Measurements from ENCODE around the gene GAST. TPM values are rescaled to one million over a fixed set of nuclear protein-coding genes. Genes with fewer than 3 reads are reported as not detected.

GAST gene
- total RNA-seq, 1 experiment from 2014 or later: not detected

DNA sequence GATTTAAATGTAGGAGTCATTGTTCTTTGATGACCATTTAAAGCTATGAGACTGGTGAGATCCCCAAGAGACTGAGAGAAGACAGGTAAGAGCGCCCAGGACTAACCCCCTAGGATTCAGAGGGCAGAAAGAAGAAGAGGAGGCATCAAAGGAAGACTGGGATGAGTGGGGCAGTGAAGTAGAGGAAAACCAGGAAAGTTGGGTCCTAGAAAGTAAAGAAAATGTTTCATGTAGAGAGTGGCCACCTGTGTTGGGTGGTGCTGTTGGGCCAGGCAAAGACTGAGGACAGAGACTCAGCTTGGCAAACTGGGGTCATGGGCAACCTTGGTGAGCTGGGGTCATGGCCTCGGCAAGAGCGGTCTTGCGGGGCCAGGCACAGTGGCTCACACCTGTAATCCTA is 23.6 kb downstream of the GAST start:
- Histone ChIP-seq H3K23me2 (ENCODE audit: insufficient read length, low read depth, low read length, poor library complexity, severe bottlenecking) (peaks cover 8% of the 10 kb centered on the region), H4K20me1 (ENCODE audit: control insufficient read depth, insufficient read depth, insufficient read length) (no peaks in the 10 kb centered on the region), H2BK20ac (ENCODE audit: low read depth, low read length, poor library complexity, severe bottlenecking) (no peak overlapping the region), H3T11ph (ENCODE audit: low read length) (no peak overlapping the region), H3K9ac (ENCODE audit: extremely low read depth, insufficient read length, low read length) (no peak overlapping the region), H2BK15ac (ENCODE audit: low read depth, low read length) (no peak overlapping the region), H3K4me1 (ENCODE audit: insufficient read depth, low read length) (no peaks in the 10 kb centered on the region), H3K9me3 (ENCODE audit: control insufficient read depth, low read depth, low read length) (no peaks in the 10 kb centered on the region), H3K56ac (ENCODE audit: insufficient read length, low read depth, low read length) (no peak overlapping the region), H2BK120ac (ENCODE audit: low read depth, low read length, poor library complexity, severe bottlenecking) (no peak overlapping the region), H2AFZ (ENCODE audit: low read length) (no peak overlapping the region), H3K18ac (ENCODE audit: insufficient read length, low read depth, low read length) (no peak overlapping the region), H2BK5ac (ENCODE audit: insufficient read length, low read length) (no peak overlapping the region), H4K8ac (replicated peaks; ENCODE audit: insufficient read length, low read depth, low read length) (no peak overlapping the region), H3K14ac (ENCODE audit: insufficient read depth, low read length) (no peak overlapping the region), H4K91ac (ENCODE audit: insufficient read length, low read depth, low read length) (no peak overlapping the region), H3K27ac (ENCODE audit: insufficient read length, low read depth, low read length) (no peak overlapping the region), H3K27me3 (ENCODE audit: insufficient read depth, low read length) (peaks cover 27% of the 10 kb centered on the region; the same call in 1 of the 2 replicates), H2AK5ac (ENCODE audit: insufficient read length, low read length) (no peak overlapping the region), H2BK12ac (ENCODE audit: insufficient read length, low read depth, low read length) (no peak overlapping the region), H3K79me2 (ENCODE audit: insufficient read depth, low read length) (no peaks in the 10 kb centered on the region), H4K5ac (ENCODE audit: insufficient read length, low read depth, low read length) (no peak overlapping the region), H3K4me2 (ENCODE audit: insufficient read depth, insufficient read length, low read length) (no peak overlapping the region), H3K4ac (ENCODE audit: low read depth, low read length) (no peak overlapping the region), H3K23ac (ENCODE audit: insufficient read length, low read depth, low read length) (no peak overlapping the region), H3K79me1 (ENCODE audit: insufficient read depth, low read depth, low read length, poor library complexity, severe bottlenecking) (no peaks in the 10 kb centered on the region)
- no peaks in the 10 kb centered on the region for H3K9me3 Mint-ChIP-seq
- H3K27me3 Mint-ChIP-seq (ENCODE audit: low read depth): peaks cover 72% of the 10 kb centered on the region
- WGBS (ENCODE audit: extremely low coverage, insufficient read length, low lambda C conversion rate): no CpG with 5 or more reads among the region's 4 CpGs
- H3K4me3 Mint-ChIP-seq: no peak overlapping the region; a peak in 1 of 5 replicates
- no peak overlapping the region for H3K27ac Mint-ChIP-seq
- TF ChIP-seq, protein P1, sequence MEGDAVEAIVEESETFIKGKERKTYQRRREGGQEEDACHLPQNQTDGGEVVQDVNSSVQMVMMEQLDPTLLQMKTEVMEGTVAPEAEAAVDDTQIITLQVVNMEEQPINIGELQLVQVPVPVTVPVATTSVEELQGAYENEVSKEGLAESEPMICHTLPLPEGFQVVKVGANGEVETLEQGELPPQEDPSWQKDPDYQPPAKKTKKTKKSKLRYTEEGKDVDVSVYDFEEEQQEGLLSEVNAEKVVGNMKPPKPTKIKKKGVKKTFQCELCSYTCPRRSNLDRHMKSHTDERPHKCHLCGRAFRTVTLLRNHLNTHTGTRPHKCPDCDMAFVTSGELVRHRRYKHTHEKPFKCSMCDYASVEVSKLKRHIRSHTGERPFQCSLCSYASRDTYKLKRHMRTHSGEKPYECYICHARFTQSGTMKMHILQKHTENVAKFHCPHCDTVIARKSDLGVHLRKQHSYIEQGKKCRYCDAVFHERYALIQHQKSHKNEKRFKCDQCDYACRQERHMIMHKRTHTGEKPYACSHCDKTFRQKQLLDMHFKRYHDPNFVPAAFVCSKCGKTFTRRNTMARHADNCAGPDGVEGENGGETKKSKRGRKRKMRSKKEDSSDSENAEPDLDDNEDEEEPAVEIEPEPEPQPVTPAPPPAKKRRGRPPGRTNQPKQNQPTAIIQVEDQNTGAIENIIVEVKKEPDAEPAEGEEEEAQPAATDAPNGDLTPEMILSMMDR (conservative IDR thresholded peaks at IDR 0.05): no peak
- no peaks in the 10 kb centered on the region; a peak in 1 of 7 replicates for H3K36me3 Mint-ChIP-seq (ENCODE audit: insufficient read depth in 1 of 3, low read depth in 3 of 3)
- peak; percentile 30 for DNase-seq
- peaks cover 15 to 43% of the 10 kb centered on the region in 2 experiments for H3K4me1 Mint-ChIP-seq
